Epithelial cell of esophagus (primary cell): ENCODE results near the gene TSPAN19.

ENCODE experiments used
- DNase-seq: peaks from one replicate; pipeline ENCODE4 v3.0.0; 2010; ENCODE audit warnings: low read depth
- H3K4me3 ChIP-seq: 2 replicates; pipeline ENCODE4 v1.5.1; 2011; ENCODE audit warnings: mild to moderate bottlenecking, low read length, control low read depth
- TF ChIP-seq, protein P1 (sequence below): IDR thresholded peaks from 2 replicates; pipeline ENCODE4 v1.5.1; 2011; ENCODE audit warnings: low read depth, mild to moderate bottlenecking, low read length, control low read depth, inconsistent platforms; ENCODE audit not compliant: insufficient read depth; ENCODE audit errors: missing control alignments

Gene TSPAN19

DNA sequence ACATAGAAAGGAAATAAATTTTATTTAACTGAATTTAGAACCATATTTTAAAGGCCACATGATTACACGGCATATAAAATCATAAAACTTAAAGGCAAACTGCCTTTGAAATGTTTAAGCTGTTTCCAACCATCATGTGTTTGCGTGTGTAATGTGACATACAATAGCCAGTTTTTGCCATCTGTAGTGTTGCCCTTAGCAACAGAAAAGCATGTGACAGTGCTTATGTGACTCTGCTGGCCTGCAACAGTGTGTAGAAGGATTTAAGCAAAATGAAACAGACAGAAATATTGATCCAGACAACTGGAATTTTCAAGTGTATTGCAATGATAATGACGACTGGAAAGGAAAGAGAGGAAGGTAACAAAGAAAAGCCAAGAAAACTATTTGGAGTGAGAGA is 49.5 kb downstream of the TSPAN19 start:
- TF ChIP-seq, protein P1, sequence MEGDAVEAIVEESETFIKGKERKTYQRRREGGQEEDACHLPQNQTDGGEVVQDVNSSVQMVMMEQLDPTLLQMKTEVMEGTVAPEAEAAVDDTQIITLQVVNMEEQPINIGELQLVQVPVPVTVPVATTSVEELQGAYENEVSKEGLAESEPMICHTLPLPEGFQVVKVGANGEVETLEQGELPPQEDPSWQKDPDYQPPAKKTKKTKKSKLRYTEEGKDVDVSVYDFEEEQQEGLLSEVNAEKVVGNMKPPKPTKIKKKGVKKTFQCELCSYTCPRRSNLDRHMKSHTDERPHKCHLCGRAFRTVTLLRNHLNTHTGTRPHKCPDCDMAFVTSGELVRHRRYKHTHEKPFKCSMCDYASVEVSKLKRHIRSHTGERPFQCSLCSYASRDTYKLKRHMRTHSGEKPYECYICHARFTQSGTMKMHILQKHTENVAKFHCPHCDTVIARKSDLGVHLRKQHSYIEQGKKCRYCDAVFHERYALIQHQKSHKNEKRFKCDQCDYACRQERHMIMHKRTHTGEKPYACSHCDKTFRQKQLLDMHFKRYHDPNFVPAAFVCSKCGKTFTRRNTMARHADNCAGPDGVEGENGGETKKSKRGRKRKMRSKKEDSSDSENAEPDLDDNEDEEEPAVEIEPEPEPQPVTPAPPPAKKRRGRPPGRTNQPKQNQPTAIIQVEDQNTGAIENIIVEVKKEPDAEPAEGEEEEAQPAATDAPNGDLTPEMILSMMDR, result no peak
- no peak for DNase-seq

DNA sequence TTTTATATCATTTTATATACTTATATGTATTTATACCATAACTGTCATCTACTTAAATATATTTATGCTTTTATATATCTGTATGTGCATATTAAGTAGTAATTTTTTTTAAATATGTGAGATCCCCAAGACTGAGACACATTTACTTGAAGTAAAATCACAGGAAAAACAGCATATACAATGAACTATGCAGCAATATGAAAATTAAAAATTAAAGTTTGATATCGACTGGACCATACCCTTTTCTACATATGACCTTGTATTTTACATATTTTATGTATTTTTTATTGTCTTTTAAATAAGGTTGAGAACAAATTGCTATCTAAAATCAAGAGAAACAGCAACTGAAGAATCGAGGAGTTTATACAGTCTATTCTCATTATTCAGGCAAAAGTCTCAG is 50.0 kb downstream of the TSPAN19 start:
- DNase-seq, result no peak
- no peak overlapping the region for H3K4me3 ChIP-seq
- TF ChIP-seq, protein P1, result no peak

More for the DNA sequence above, 49.5 kb downstream of the TSPAN19 start:
- no peak overlapping the region for H3K4me3 ChIP-seq

DNA sequence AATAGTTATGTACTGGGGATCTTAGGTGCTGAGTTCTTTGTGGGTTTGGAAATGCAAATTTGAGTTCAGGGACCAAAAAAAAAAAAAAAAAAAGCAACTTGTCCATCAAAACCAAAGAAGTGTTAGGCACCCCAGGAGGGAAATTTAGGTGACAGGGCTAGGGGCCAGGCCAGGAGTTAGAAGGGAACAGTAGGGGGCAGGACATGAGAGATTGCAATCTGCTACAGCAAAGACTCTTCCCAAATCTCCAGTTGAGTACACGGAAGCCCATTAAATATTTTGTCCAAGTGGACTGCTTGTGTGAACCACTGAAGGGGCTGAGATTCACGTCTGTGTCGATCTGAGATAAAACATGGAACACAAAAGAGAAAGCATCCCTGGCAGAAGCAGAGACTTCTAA is 52.8 kb downstream of the TSPAN19 start:
- H3K4me3 ChIP-seq, result no peak overlapping the region
- TF ChIP-seq, protein P1, result no peak
- no peak for DNase-seq

DNA sequence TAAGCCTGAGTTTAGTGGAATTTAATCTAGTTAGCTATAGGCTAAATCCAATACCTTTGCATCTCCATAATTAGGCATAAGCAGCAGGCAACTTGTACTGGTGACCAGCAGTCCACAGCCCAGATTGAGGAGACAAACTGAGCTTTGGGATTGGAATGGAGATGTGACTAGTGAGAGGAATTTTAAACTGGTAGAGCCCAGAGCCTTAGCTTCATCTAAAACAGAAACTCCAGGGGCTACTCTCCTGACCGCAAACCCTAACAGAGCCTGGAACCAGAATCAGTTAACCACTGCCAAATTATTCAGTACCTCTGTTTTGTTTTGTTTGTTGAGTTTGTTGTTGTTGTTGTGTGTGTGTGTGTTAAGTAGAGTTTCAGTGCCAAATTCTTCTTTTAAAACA is 53.2 kb downstream of the TSPAN19 start:
- no peak for DNase-seq
- no peak overlapping the region for H3K4me3 ChIP-seq
- TF ChIP-seq, protein P1, result no peak

DNA sequence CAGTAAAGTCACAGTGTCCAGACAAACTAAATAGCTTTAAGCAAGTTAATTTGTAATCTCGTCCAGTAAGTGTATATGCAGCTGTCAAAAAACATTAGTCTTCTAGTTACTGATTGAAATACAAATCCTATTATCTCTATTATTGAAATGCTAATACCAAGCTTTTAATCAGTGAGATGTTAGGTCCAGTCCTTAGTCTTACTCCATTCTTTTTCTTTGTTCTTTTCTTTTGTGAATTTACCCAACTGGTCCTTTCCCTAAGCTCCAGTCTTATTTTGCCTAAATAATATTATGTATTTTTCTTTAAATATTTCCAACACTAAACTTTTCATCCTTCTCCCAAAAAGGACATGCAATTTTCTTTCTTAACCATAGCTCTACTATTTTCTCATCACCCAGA is 57.2 kb downstream of the TSPAN19 start:
- H3K4me3 ChIP-seq, result no peak overlapping the region
- TF ChIP-seq, protein P1, result no peak
- DNase-seq, result no peak

DNA sequence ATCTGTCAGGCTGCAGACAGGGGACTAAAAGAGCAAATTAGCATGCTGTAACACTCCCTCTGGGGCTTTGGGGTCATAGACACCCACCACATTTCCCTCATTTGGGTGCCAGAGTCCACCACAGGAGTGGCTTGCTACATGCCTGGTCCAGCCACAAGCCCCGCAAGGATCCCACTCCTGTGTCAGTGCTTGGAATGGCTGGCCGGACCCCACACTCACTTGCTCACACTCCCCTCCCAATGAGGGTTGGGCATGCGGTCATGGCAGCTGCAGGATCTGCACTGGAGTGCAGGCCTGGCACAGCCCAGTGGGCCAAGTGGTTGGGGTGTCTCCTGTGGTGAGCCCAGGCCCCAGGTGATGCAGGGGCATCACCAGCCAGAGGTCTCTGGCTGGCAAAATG is 59.9 kb downstream of the TSPAN19 start:
- TF ChIP-seq, protein P1, result no peak
- H3K4me3 ChIP-seq, result no peak overlapping the region
- no peak for DNase-seq

DNA sequence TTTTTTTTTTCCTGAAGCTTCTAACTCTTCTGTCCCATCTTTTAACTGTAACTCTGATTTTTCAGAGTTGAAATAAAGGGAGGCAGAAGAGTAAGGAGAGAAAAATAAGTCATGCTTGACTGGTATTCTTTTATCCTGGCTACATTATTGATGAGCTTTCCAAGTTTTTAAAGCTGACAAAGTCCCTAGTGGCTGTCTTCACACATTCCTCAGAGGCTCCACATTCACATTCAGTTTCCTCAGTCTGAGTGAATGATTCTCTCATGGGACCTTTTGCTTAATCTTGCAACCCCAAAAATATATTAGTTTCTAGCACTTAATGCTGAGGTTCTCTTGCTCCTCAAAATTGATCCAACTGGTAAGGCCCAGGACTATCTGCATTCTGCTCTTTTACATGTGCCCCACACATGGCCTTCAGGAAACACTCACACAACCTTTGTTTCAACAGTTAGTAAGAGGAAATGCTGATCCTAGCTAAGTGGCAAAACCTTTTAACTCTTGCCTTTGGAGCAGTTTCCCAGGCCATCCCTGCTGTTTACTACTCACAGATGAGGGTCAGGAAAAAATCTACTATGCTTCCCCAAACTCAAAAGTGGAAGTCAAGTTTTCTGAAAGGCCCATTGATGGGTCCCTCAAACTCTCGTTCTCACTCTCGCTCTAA is 61.8 kb downstream of the TSPAN19 start:
- TF ChIP-seq, protein P1, result no peak
- H3K4me3 ChIP-seq, result no peak overlapping the region
- no peak for DNase-seq
